H1 (cell line): Measurements from ENCODE around the gene GPR162. TPM values are rescaled to one million over a fixed set of nuclear protein-coding genes. Genes with fewer than 3 reads are reported as not detected.

Experiments
- BACH1 ChIP-seq: IDR thresholded peaks from 2 replicates; pipeline ENCODE4 v1.6.1; 2012; ENCODE audit warnings: low read length, improper control_type of control experiment
- BRCA1 ChIP-seq: IDR thresholded peaks from 2 replicates; pipeline ENCODE4 v1.6.1; 2012; ENCODE audit warnings: low read depth, low read length, improper control_type of control experiment
- CBX5 ChIP-seq: fragments of 300-800, 300-1000 bp; sonication (generic); IDR thresholded peaks from 2 replicates; pipeline ENCODE4 v1.7.1; 2016; ENCODE audit warnings: antibody characterized with exemption, low read length, low read depth
- CEBPB ChIP-seq: IDR thresholded peaks from 2 replicates; pipeline ENCODE4 v1.6.1; 2012; ENCODE audit warnings: low read depth, low read length
- CHD2 ChIP-seq: IDR thresholded peaks from 2 replicates; pipeline ENCODE4 v1.6.1; 2012; ENCODE audit warnings: low read length, improper control_type of control experiment
- GABPA ChIP-seq: IDR thresholded peaks from 2 replicates; pipeline ENCODE4 v1.6.1; 2011; ENCODE audit warnings: mild to moderate bottlenecking, low read length, moderate library complexity, borderline replicate concordance; ENCODE audit not compliant: insufficient read depth
- HDAC6 ChIP-seq: IDR thresholded peaks from one replicate; pipeline ENCODE4 v1.7.1; 2012; ENCODE audit warnings: low read depth, mild to moderate bottlenecking, inconsistent platforms, low read length, moderate library complexity
- JUN ChIP-seq: IDR thresholded peaks from 2 replicates; pipeline ENCODE4 v1.6.1; 2011; ENCODE audit warnings: low read depth, mild to moderate bottlenecking, improper control_type of control experiment, low read length
- KDM1A ChIP-seq: fragments of 200-600, 300-600 bp; sonication (generic); IDR thresholded peaks from 2 replicates; pipeline ENCODE4 v1.7.1; 2016; ENCODE audit warnings: mild to moderate bottlenecking, low read length, borderline replicate concordance
- NANOG ChIP-seq: IDR thresholded peaks from 2 replicates; pipeline ENCODE4 v1.6.1; 2011; ENCODE audit warnings: low read length, low read depth, mild to moderate bottlenecking, inconsistent platforms; ENCODE audit not compliant: insufficient read depth, poor library complexity, severe bottlenecking
- NRF1 ChIP-seq: IDR thresholded peaks from 2 replicates; pipeline ENCODE4 v1.6.1; 2011; ENCODE audit warnings: mild to moderate bottlenecking, low read depth, low read length, improper control_type of control experiment
- PHF8 ChIP-seq: fragments of 200-600 bp; sonication (generic); conservative IDR thresholded peaks from 2 replicates; pipeline ENCODE4 v1.7.1; 2012; ENCODE audit warnings: low read depth, mild to moderate bottlenecking, inconsistent platforms, low read length, moderate library complexity
- RAD21 ChIP-seq, 2 experiments: IDR thresholded peaks in 1 of 2; conservative IDR thresholded peaks in 1 of 2; 2 replicates each; pipeline ENCODE4 v1.6.1; 2011; ENCODE audit warnings: low read depth in 2 of 2, low read length in 2 of 2, improper control_type of control experiment in 1 of 2, inconsistent platforms in 1 of 2, mild to moderate bottlenecking in 1 of 2, moderate library complexity in 1 of 2
- RBBP5 ChIP-seq: IDR thresholded peaks from 2 replicates; pipeline ENCODE4 v1.7.1; 2012; ENCODE audit warnings: low read depth, mild to moderate bottlenecking, inconsistent platforms, low read length, moderate library complexity, borderline replicate concordance
- SRF ChIP-seq: IDR thresholded peaks from 2 replicates; pipeline ENCODE4 v1.6.1; 2011; ENCODE audit warnings: mild to moderate bottlenecking, low read depth, low read length, moderate library complexity
- TCF12 ChIP-seq: IDR thresholded peaks from 2 replicates; pipeline ENCODE4 v1.6.1; 2011; ENCODE audit warnings: low read depth, mild to moderate bottlenecking, low read length
- polyA plus RNA-seq, 7 experiments: library from polyadenylated mRNA; depleted of rRNA in 3 of 7; stranded (reverse) in 5 of 7; unstranded in 2 of 7; fragments of >200 nt in 5 of 7; fragments of 200-250 nt in 2 of 7; gene quantifications; 1 replicate in 5 of 7; 2 replicates in 1 of 7; 4 replicates in 1 of 7; pipeline versions ENCODE4 v1.2.1 to v1.2.3, GENCODE V29; 2011 to 2013; ENCODE audit warnings: missing spikeins in 2 of 7, mixed read lengths in 2 of 7
- total RNA-seq: library from RNA; stranded (reverse); fragmentation: NEBNext Ultra II Directional; extraction: Animal tissue kit (Norgen Biotek cat#: 25700); gene quantifications from 2 replicates; pipeline ENCODE4 v1.2.1, GENCODE V29; 2021
- TF ChIP-seq, protein P1 (sequence below): IDR thresholded peaks from 2 replicates; pipeline ENCODE4 v1.6.1; 2012; ENCODE audit warnings: low read length, inconsistent platforms

GPR162 gene
- total and polyA plus RNA-seq, 2 of the 8 experiments (the other 6 are each of a cell fraction or from before 2014, with no cell fraction given), result 7.3 to 8.8 TPM

DNA sequence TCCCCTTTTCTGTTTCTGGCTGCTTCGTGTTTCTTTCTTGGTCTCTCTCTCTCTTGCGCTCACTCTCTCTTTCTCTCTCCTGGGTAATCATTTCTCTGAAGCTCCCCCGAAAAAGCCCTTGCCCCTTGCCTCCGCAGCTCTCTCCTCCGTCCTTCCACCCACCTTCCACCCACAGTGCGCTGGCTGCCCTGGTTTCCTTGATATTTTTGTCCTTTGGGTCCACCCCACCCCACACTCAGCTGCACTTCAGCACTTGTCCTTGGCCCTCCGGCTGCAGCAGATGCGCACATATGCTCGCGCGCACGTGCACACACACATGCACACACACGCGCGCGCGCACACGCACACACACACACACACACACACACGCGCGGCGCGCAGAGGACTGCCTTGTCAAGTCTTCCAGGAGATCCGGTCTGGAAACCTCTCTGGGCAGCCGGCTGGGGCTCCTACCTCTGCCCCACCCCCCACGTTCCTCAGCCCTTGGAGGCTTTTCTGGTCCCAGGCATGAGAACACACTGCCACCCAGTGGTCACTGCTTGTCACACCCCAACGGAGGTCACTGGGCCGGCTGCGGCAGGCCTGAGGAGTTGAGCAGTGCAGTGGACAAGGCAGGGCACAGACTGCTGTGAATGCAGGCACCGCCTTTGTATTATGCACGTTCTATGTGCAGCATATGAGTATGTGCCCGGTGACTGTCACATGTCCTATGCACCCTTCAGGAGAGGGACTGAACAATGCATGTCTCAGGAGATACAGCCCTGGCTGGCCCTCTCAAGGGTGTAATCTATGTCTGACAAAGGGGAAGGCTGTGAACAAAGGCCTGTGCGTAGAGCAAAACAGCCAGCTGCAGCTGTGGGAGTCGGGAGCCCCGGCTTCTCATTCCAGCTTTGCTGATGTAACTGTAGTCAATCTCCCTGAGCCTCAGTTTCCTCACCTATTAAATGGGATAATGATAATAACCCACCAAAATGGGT lies 42.8 kb upstream of the GPR162 start (continued):
- TF ChIP-seq KDM1A (no peak), GABPA (no peak), PHF8 (no peak), TCF12 (no peak), SRF (0 out of 2 replicates have a peak, but pooled peaks have one; percentile 23), CEBPB (no peak; the same call in 1 of the 2 replicates), BRCA1 (no peak), NANOG (no peak), JUN (no peak), BACH1 (0 out of 2 replicates have a peak, but pooled peaks have one; percentile 24), CHD2 (peak; percentile 59; the same call in 1 of the 2 replicates), NRF1 (0 out of 2 replicates have a peak, but pooled peaks have one; percentile 8), RAD21 (IDR thresholded peaks at IDR 0.05 in 1 of 2, conservative IDR thresholded peaks at IDR 0.05 in 1 of 2; ENCODE audit: low read depth in 2 of 2, low read length in 2 of 2) (peak; percentile 96 to 99), RBBP5 (no peak), HDAC6 (no peak), CBX5 (no peak)
- TF ChIP-seq, protein P1, sequence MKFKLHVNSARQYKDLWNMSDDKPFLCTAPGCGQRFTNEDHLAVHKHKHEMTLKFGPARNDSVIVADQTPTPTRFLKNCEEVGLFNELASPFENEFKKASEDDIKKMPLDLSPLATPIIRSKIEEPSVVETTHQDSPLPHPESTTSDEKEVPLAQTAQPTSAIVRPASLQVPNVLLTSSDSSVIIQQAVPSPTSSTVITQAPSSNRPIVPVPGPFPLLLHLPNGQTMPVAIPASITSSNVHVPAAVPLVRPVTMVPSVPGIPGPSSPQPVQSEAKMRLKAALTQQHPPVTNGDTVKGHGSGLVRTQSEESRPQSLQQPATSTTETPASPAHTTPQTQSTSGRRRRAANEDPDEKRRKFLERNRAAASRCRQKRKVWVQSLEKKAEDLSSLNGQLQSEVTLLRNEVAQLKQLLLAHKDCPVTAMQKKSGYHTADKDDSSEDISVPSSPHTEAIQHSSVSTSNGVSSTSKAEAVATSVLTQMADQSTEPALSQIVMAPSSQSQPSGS, result peak; percentile 77
